Subcutaneous adipose tissue (tissue), 4 donors: ENCODE results near the gene SCN9A. TPM values are rescaled to one million over a fixed set of nuclear protein-coding genes. Genes with fewer than 3 reads are reported as not detected.

Experiments
- total RNA-seq, 4 donors: library from RNA; depleted of rRNA; stranded (reverse); fragments of >200 nt; gene quantifications; one replicate each; pipeline ENCODE4 v1.1.0, GENCODE V29; 2016
- TF ChIP-seq, protein P1 (sequence below): fragments of 450-650 bp; IDR thresholded peaks from one replicate; pipeline ENCODE4 v1.5.1; 2016; ENCODE audit warnings: low read depth, mild to moderate bottlenecking, control low read depth, antibody characterized with exemption, moderate library complexity

SCN9A gene
- total RNA-seq, 4 donors from 2014 or later: 8.1 to 18.9 (median 14.9) TPM

DNA sequence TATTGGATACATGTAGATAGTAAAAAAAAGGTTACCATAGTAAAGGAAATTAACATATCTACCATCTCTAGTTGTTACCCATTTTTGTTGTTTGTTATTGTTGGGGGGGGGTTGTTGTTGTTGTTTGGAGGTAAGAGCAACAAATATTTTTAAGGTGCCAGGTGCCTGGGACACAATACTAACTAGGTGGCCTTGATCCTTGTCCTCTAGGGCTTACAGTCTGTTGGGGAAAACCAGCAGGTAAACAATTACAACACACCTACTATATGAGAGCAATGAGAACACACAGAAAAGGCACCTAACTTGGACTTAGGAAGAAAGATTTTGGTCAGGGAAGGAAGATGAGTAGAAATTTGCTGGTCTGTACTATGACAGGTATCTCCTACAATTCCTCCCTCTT, 46.3 kb downstream of the SCN9A start:
- TF ChIP-seq, protein P1, sequence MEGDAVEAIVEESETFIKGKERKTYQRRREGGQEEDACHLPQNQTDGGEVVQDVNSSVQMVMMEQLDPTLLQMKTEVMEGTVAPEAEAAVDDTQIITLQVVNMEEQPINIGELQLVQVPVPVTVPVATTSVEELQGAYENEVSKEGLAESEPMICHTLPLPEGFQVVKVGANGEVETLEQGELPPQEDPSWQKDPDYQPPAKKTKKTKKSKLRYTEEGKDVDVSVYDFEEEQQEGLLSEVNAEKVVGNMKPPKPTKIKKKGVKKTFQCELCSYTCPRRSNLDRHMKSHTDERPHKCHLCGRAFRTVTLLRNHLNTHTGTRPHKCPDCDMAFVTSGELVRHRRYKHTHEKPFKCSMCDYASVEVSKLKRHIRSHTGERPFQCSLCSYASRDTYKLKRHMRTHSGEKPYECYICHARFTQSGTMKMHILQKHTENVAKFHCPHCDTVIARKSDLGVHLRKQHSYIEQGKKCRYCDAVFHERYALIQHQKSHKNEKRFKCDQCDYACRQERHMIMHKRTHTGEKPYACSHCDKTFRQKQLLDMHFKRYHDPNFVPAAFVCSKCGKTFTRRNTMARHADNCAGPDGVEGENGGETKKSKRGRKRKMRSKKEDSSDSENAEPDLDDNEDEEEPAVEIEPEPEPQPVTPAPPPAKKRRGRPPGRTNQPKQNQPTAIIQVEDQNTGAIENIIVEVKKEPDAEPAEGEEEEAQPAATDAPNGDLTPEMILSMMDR: no peak

DNA sequence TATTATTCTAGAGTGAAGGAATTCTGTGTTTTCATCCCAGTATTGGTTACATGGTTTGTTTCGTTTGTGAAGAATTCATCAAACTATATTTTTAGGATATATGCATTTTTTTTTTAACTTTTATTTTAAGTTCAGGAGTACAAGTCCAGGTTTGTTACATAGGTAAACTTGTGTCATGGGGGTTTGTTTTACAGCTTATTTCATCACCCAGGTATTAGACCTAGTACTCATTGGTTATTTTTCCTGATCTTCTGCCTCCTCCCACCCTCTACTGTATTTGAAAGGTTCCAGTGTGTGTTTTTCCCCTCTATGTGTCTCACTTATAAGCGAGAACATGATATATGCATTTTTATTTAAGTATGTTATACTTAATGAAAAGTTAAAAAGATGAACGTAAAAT, 47.6 kb downstream of the SCN9A start:
- TF ChIP-seq, protein P1: no peak

DNA sequence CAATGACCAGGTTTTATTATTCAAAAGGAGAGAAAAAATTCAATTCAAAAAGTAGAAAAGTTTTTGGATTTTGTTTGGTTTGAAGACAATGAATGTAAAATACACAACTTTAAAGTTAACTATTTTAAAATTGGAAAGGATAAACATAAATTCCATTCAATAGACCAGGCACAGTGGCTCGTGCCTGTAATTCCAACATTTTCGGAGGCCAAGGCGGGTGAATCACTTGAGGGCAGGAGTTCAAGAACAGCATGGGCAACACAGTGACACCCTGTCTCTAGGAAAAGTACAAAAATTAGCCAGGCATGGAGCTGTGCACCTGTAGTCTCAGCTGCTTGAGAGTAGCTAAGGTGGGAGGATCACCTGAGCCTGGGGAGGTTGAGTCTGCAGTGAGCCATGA, 54.7 kb downstream of the SCN9A start:
- TF ChIP-seq, protein P1: no peak

DNA sequence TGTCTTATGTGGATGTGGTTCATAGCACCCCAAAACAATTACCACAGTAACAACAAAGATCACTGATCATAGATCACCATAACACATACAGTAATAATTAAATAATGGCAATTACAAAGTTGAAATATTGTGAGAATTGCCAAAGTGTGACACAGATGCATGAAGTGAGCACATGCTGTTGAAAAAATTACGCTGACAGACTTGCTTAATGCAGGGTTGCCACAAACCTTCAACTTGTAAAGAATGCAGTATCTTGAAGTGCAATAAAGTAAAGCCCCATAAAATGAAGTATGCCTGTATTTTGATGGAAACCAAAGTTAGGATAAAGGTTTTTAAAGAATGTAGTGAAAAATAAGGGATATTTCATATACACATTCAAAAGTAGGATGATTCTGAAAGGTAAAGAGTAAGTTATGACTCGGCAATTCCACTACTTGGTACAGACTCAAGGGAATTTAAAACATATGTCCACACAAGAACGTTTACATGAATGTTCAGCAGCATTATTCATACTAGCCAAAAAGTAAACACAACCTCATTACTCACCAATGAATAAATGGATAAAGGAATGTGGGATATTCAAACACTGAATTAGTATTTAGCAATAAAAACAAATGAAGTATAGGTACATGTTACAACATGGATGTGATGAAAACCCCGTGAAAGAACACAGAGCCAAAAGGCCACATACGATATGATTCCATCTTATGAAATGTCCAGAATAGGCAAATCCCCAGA, 61.6 kb downstream of the SCN9A start:
- TF ChIP-seq, protein P1: no peak

DNA sequence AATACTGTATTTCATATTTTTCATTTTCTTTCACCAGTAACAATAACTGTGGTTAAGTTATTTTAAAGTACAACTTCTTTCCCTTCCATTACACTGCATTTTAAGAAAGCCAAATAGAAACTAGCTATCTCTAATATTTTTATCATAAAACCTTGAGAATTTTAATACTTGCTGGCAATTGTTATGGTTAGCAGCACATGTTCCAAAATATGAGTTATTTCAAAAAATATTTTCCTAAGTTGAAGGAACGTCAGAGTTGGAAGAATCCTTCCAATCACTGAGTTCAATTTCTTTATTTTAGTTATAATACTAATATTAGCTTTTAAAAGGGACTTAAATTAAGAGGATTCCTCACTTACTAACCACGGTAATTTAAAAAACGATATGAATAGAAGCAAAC, 68.4 kb downstream of the SCN9A start:
- TF ChIP-seq, protein P1: no peak

DNA sequence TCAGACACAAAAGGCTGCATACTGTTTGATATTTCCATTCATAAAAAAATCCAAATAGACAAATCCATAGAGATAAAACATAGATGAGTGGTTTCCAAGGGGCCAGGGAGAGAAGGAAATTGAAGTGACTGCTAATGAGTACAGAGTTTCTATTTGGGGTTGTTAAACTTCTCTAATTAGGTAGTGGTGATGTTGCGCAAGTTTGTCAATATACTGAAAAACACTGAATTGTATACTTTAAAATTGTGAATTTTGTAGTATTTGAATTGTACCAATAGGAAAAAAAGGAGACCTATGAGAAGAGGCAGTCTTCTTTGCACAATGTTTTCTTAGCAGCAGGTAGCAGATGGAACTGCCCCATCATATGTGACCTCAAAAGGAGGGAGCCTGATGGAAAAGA, 71.1 kb downstream of the SCN9A start:
- TF ChIP-seq, protein P1: no peak

DNA sequence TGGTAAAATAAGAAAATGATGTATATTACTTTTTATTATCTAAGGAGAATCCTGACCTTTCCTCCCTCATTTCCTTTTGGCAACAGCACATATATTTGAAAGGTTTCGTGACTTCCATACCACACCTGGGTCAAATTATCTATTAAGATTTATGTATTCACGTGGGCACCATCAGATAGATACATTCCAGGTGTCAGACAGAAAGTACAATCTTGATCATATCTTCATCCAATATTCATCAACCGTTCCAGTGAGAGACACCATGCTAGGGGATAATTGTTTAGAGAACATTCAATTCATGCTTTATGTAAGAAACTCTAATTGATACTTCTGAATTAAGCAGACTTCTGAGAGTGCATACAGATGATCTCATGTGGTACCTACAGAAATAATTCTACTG, 73.7 kb downstream of the SCN9A start:
- TF ChIP-seq, protein P1: no peak
